ENCODE data around the gene PRDM7.
"Not testable (repeated sequence)": the region's sequence is repeated elsewhere in the genome, so short reads cannot be mapped to it uniquely, and the experiment has no call there.

The PRDM7 gene

GRCh38 chr16:90070440-90070839, 6.7 kb downstream of the PRDM7 start:
- DNase-seq, result no peak

DNA sequence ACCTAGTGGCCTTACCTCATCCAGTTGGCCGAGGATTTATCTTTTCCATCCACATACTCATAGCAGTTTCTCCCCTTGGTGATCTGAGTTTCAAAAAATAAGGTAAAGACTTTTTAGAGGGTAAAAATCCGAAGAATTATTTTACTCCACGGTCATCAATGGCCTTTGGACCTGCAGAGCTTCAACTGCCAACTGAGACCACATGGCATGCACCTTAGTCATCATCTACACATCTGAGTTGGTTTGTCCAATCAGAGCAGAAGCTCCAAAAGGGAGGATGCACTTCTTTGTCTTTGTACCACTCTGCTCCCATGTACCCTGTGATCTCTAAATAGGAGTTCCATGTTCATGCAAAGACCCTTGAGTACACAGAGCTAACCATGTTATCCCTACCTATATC, 15.7 kb downstream of the PRDM7 start:
- no peak for DNase-seq

- no peak for DNase-seq
Measured at GRCh38 chr16:90057738-90058173, 19.4 kb downstream of the PRDM7 start.

- DNase-seq, result not testable (repeated sequence)
Measured at GRCh38 chr16:90056521-90056920, 20.6 kb downstream of the PRDM7 start.

- DNase-seq, result no peak
Measured at GRCh38 chr16:90055371-90055770, 21.8 kb downstream of the PRDM7 start.

- no peak for DNase-seq
Measured at GRCh38 chr16:90054554-90054953, 22.6 kb downstream of the PRDM7 start.

GRCh38 chr16:90053902-90054500, 23.1 kb downstream of the PRDM7 start:
- DNase-seq, result no peak

DNA sequence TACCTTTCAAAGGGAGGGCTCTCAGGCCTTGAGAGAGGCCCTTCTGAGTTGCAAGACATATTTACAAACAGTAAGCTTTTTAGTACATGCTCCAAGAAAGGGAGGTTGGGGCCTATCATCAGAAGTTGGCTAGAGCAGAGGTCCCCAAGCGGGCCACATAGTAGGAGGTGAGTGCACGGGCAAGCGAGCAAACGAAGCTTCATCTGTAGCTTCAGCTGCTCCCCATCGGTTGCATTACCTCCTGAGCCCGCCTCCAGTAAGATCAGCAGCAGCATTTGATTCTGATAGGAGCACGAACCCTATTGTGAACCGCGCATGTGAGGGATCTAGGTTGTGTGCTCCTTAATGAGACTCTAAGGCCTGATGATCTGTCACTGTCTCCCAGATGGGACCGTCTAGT, 26.2 kb downstream of the PRDM7 start:
- no peak for DNase-seq

- DNase-seq, result no peak
Measured at GRCh38 chr16:90048737-90049330, 28.3 kb downstream of the PRDM7 start.

GRCh38 chr16:90048347-90048722, 28.8 kb downstream of the PRDM7 start:
- no peak for DNase-seq

DNA sequence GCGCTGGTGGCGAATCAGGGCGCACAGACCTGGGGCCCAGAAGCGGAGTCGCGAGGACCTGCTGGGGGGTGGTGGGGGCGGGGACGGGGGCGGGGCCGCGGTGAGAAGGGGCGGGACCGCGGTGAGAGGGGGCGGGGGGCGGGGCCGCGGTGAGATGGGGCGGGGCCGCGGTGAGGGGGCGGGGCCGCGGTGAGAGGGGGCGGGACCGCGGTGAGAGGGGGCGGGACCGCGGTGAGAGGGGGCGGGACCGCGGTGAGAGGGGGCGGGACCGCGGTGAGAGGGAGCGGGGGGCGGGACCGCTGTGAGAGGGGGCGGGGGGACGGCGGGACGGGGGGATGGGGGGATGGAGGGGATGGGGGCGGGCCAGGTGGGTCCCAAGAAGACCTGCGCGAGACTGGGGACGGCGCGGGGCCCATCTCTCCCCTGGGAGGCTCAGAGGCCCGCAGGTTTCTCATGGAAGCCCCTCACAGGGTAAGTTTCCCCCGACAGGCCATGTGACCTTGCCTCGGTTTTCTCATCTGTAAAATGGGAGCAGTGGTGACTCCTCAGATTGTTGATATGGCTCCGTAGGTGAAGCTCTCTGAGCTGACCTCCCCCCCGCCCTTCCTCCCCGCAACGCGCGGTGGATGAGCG, 29.3 kb downstream of the PRDM7 start:
- DNase-seq, result no peak

- no peak for DNase-seq
Measured at GRCh38 chr16:90046971-90047713, 30.0 kb downstream of the PRDM7 start.

- DNase-seq, result peak; percentile 1
Measured at GRCh38 chr16:90046122-90046970, 30.8 kb downstream of the PRDM7 start.

DNA sequence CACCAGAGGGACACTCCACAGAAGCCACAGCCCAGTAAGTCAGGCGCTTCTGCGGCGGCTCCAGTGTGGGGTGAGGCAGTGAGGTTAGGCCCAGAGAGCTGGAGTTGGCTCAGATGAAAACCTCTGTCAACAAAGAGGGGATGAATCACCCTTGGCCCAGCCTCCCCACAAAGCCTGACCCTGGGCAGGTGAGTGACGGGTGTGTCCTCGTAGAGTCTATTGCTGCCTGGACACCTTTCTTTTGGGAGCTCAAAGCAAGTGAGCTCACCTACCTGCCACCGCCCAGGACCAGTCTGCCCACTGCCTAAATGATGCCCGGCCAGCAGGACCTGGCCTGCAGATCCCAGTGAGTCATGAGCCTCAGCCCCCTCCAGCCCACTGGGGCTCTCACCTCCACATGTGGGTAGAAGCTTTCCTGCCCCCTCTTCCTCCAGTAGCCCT, 33.0 kb downstream of the PRDM7 start:
- no peak for DNase-seq

GRCh38 chr16:90043526-90043925, 33.6 kb downstream of the PRDM7 start:
- no peak for DNase-seq

DNA sequence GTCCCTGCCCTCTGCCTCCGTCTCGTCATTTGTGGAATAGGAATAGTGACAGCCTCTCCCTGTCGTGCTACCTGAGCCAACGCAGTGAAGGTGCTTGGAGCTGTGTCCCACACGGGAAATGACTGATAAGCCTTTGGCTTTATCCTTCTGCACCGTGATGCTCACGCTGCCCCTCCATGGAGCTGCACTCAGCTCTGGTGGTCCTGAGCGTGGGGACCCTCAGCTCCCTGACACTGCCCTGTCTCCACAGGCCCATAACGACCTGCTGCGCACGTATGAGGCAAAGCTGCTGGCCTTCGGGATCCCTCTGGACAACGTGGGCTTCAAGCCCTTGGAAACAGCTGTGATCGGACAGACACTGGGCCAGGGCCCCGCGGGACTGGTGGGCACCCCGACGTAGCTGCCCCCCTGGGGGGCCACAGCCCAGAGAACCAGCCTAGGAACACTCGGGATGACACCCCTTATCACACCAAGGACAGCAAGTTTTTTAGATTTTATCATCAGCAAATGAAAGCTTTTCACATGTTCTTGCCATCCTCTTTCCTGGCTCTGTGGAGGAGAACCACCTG, 34.1 kb downstream of the PRDM7 start:
- no peak for DNase-seq

GRCh38 chr16:90041896-90042473, 35.1 kb downstream of the PRDM7 start:
- no peak for DNase-seq

DNA sequence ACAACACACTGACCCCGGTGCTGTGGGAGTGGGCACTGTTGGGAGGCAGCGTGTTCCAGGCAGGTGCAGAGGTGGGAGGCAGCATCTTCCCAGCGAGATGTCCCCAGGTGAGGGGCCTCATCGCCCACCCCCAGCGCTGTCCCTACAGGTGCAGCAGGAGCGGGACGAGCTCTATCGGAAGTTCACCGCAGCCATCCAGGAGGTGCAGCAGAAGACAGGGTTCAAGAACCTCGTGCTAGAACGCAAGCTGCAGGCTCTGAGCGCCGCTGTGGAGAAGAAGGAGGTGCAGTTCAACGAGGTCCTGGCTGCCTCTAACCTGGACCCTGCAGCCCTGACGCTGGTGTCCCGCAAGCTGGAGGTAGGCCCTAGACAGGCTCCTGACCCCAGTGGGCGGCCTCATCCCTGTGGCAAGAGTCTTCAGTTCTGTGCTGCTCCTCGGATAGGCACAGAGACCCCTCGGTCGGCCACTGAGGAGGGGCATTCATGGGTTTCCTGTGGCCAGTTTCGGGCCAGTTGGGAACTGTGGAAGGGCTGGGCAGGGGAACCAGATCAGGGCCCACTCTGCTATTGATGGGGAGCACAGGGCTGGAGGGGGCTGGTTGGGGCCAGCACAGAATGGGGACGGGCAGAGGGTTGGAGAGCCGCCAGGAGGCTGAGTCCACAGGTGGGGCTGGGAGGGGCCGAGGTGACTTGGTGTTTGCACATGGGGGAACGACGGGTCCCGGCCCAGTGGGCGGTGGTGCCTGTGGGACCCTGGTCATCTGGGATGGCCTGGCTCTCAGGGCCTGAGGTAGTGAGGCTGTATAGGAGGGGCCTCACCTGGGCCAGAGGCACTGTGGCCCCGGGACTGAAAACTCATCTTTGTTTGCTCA, 36.7 kb downstream of the PRDM7 start:
- no peak for DNase-seq

DNA sequence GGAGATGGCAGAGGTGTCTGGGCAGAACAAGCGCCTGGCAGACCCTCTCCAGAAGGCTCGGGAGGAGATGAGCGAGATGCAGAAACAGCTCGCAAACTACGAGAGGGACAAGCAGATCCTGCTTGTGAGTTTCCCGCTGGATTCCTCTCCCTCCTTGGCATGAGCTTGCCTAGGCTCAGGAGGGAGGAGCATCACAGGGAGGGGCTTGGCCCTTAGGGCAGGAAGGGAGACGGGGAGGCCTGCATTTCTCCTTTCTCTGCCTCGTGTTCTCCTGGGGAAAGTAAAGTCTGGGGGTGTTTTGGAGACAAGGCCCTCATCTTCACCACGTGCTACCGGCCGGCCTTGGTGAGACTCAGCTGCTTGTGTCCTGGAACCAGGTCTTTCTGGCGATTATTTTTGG, 39.9 kb downstream of the PRDM7 start:
- DNase-seq, result no peak

DNA sequence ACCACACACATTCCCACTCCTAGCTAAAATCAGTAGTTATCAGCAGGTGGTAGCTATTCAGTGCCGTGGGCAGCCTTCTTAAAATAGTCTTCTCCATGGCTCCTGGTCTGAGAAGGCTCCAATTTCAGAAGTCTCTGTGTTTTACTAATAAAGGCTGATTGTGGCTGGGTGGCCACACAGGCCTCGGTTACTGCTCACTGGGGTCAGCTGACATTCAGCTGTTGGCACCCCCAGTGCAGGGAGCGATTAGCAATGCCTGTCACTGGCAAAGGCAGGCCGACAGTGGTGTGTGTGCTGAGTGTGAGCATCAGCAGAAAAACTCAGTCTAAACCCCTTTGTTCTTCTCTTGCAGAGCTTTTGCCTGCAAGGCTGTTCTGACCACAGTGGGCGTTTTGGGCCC, 41.2 kb downstream of the PRDM7 start:
- DNase-seq, result no peak

DNA sequence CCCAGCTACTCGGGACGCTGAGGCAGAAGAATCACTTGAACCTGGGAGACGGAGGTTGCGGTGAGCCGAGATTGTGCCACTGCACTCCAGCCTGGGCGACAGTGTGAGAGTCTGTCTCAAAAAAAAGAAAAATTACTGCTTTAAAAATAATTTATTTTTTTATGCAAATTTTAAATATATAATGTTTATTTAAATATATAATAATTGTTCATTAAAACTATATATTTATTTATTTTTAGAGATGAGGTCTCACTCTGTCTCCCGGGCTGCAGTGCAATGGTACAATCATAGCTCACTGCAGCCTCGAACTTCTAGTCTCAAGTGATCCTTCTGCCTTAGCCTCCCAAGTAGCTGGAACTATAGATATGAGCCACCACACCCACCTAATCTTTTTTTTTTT, 42.6 kb downstream of the PRDM7 start:
- no peak for DNase-seq
